D721Med (cell line): ENCODE data around the gene MTUS2.

Experiments
- DNase-seq: peaks from one replicate; pipeline ENCODE4 v3.0.0; 2011; ENCODE audit warnings: low spot score; ENCODE audit not compliant: insufficient read length
- FAIRE-seq: peaks from 2 replicates; lab custom pipeline; 2011; peaks lifted over from hg19 to GRCh38; lab: Jason Lieb, UNC
- TF ChIP-seq, protein P1 (sequence below): IDR thresholded peaks from 2 replicates; pipeline ENCODE4 v1.5.1; 2012; ENCODE audit warnings: mild to moderate bottlenecking, control low read depth; ENCODE audit not compliant: insufficient read depth; ENCODE audit errors: missing control alignments

The MTUS2 gene

DNA sequence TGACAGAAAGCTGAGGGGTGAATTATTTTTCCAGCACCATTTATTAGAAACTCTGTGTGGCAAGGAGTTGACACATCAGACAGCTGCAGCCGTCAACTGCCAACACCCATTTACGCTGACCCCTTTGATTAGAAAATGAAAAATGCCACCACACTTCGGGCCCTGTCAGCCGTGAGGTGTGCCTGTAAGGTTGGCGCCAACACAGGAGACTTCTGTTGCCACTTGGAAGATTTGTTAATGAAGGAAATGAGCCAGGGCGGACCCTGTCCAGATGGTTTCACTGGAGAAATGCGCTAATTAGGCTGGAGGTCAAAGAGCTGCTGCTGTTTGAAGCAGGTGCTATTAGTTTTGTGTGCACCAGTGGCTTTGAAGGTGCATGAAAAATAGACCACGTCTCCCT, 297.5 kb downstream of the MTUS2 start:
- DNase-seq (no peak), FAIRE-seq (no peak)
- TF ChIP-seq, protein P1, sequence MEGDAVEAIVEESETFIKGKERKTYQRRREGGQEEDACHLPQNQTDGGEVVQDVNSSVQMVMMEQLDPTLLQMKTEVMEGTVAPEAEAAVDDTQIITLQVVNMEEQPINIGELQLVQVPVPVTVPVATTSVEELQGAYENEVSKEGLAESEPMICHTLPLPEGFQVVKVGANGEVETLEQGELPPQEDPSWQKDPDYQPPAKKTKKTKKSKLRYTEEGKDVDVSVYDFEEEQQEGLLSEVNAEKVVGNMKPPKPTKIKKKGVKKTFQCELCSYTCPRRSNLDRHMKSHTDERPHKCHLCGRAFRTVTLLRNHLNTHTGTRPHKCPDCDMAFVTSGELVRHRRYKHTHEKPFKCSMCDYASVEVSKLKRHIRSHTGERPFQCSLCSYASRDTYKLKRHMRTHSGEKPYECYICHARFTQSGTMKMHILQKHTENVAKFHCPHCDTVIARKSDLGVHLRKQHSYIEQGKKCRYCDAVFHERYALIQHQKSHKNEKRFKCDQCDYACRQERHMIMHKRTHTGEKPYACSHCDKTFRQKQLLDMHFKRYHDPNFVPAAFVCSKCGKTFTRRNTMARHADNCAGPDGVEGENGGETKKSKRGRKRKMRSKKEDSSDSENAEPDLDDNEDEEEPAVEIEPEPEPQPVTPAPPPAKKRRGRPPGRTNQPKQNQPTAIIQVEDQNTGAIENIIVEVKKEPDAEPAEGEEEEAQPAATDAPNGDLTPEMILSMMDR, result no peak

DNA sequence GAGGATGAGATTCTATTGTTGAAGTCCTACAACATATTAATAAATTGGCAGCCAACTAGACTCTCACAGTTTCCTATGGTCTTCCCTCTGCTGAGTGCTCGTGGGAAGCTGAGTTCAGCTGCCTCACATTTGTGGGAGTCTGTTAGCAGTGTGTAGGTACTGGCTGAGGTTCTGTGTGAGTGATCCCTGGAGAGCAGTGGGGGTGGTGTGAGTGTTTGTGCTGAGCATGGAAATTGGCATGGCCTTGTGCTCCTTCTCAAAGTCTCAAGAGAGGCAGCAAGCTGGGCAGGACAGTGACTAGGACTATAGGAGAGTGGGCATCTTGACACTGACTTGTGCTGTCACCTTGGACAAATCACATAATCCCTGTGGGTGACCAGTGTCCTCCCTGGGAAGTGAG, 298.3 kb downstream of the MTUS2 start:
- DNase-seq, result no peak
- FAIRE-seq, result no peak
- TF ChIP-seq, protein P1, result no peak

DNA sequence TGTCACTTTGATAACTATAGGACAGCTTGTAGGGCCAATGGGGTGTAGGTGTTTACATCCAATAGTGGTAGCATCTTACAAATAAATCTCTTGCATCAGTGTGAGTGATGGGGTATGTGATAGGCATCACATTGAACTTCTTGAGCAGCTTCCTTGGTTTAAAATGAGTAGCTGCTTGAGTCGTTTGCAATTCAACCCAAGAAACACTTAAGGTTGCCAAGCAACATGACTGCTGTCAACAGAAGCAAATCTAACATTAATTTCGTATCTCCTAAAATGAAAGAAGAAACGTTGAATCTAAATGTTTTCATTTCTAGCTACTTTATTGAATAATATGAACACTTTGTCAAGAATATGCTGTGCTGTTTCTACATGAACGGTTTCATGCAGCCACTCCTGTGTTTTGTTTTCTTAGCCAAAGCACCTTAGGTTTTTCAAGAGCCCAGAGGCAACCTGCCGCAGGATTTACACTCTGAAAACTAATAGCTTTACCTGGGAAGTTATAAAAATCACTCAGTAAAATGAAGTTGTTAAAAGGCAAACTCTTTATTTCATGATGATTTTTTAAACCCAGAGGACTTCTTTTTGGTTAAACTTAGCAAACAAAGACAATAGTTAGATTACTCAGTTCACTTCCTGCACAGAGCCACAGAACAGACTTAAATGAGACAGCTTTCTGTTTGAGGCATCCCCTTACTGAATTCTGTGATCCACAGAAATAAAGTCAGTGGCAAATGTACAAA, 305.2 kb downstream of the MTUS2 start:
- DNase-seq (no peak), FAIRE-seq (no peak)
- TF ChIP-seq, protein P1, result no peak

DNA sequence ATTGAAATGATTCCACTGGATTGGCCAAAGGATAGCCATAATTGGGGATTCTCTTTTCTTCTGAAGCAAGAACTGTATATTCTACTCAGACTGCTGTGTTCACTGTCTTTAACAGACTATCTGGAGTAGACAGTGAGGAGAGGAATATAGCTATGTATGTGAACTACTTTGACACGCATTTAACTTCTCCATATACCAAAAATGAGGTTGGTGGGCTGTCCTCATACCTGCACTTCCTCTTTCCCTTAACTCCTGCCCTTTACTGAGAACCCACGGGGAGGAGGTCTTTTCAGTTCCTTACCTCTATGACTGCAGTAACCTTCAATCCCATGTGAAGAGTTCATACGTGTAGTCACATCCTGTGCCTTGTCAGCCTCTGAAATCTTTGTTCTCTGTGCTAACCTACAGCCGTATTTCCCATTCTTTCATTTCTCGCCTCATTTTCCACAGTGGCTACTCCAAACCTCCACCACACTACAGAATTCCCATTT, 305.8 kb downstream of the MTUS2 start:
- TF ChIP-seq, protein P1, result no peak
- DNase-seq (no peak), FAIRE-seq (no peak)

DNA sequence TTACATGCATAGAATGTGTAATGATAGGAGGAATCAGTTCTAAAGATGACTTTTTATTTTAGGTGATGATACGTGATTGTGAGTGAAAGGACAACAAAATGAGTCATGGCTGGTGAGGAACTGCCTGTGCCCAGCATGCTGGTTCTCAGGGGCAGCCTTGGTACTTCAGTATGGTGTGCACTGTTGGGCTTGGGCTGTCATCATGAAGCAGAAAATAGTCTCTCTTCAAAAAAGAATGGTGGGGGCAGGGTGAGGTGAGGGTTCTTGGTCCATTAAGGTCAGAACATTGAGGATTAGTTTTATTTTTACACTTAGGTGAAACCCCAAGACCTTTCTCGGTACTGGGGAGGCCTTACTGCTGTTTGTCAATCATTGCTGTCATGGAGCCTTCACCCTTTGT, 309.5 kb downstream of the MTUS2 start:
- FAIRE-seq (no peak), DNase-seq (no peak)
- TF ChIP-seq, protein P1, result no peak

DNA sequence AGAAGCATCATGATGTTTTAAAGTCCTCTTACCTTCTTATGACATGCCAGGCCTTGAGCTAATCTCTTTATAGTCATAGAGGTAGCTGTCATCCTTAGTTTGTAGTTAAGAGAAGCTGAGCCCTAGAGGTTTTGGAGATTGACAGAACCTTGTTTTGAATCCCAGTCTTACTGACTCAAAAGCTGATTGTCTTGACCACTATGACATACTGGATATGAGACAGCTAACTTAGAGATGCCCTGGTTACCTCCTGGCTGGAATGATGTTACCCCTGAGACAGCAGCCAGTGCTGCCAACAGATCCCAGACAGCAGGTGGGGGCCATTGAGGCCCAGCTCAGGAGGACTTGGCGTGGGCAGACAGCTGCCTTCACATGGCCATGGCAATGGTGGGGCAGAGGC, 311.0 kb downstream of the MTUS2 start:
- DNase-seq (no peak), FAIRE-seq (no peak)
- TF ChIP-seq, protein P1, result no peak
